ENCODE results near the gene BRF1. TPM values are rescaled to one million over a fixed set of nuclear protein-coding genes. Genes with fewer than 3 reads are reported as not detected.

Gene BRF1
- total RNA-seq, 4 donors from 2014 or later, result 44.5 to 99.6 (median 56.2) TPM

- H3K4me1 ChIP-seq, result peaks cover 9% of the 10 kb centered on the region in 2 donors
Measured at GRCh38 chr14:105322791-105323556, 22.2 kb upstream of the BRF1 start.

GRCh38 chr14:105317546-105317945 is 16.7 kb upstream of the BRF1 start:
- Histone ChIP-seq H3K9me3 (no peaks in the 10 kb centered on the region), H3K4me3 (replicated peaks in 1 of 3) (no peak overlapping the region), H3K36me3 (no peaks in the 10 kb centered on the region), H3K27me3 (no peaks in the 10 kb centered on the region), H3K4me1 (peaks cover 16 to 33% of the 10 kb centered on the region in 2 donors), H3K27ac (no peak overlapping the region)
- no peak for TF ChIP-seq CTCF (IDR thresholded peaks at IDR 0.05)
- no peak for TF ChIP-seq POLR2A (IDR thresholded peaks at IDR 0.05)
- no peak for DNase-seq
- intact Hi-C loops (cut with DNase I), result no loop called here
- 66 to 69% methylated on average over 11 of the region's 11 CpGs for WGBS, 2 donors

More at GRCh38 chr14:105322791-105323556, 22.2 kb upstream of the BRF1 start:
- no peak for DNase-seq
- WGBS, 2 donors, result 68 to 77% methylated on average over 25 to 27 of the region's 27 CpGs
- no peak for TF ChIP-seq POLR2A (IDR thresholded peaks at IDR 0.05)
- H3K4me3 ChIP-seq (replicated peaks in 1 of 3), result no peak overlapping the region
- intact Hi-C loops (cut with DNase I), result no loop called here
- no peaks in the 10 kb centered on the region for H3K36me3 ChIP-seq
- H3K27ac ChIP-seq, result no peak overlapping the region
- no peaks in the 10 kb centered on the region for H3K9me3 ChIP-seq
- no peaks in the 10 kb centered on the region for H3K27me3 ChIP-seq

GRCh38 chr14:105316968-105317510 is 16.2 kb upstream of the BRF1 start:
- no peaks in the 10 kb centered on the region for H3K36me3 ChIP-seq
- WGBS, 2 donors, result 74 to 79% methylated on average over 18 of the region's 18 CpGs
- intact Hi-C loops (cut with DNase I), result no loop called here
- H3K4me3 ChIP-seq (replicated peaks in 1 of 3), result no peak overlapping the region
- no peaks in the 10 kb centered on the region for H3K9me3 ChIP-seq
- DNase-seq, result no peak
- peaks cover 16 to 33% of the 10 kb centered on the region in 2 donors for H3K4me1 ChIP-seq
- H3K27me3 ChIP-seq, result no peaks in the 10 kb centered on the region
- no peak overlapping the region for H3K27ac ChIP-seq
- TF ChIP-seq CTCF (IDR thresholded peaks at IDR 0.05) (no peak), POLR2A (IDR thresholded peaks at IDR 0.05) (no peak)

GRCh38 chr14:105316577-105316941 is 15.8 kb upstream of the BRF1 start:
- Histone ChIP-seq H3K27me3 (no peaks in the 10 kb centered on the region), H3K4me1 (peaks cover 16 to 33% of the 10 kb centered on the region in 2 donors), H3K4me3 (replicated peaks in 1 of 3) (no peak overlapping the region), H3K27ac (no peak overlapping the region), H3K9me3 (no peaks in the 10 kb centered on the region), H3K36me3 (no peaks in the 10 kb centered on the region)
- DNase-seq, result no peak
- TF ChIP-seq POLR2A (IDR thresholded peaks at IDR 0.05) (no peak), CTCF (IDR thresholded peaks at IDR 0.05) (no peak)
- intact Hi-C loops (cut with DNase I), result no loop called here
- WGBS, 2 donors, result 85 to 96% methylated on average over 8 to 10 of the region's 10 CpGs

GRCh38 chr14:105315941-105316576 is 15.3 kb upstream of the BRF1 start:
- intact Hi-C loops (cut with DNase I), result no loop called here
- Histone ChIP-seq H3K4me1 (peaks cover 16 to 33% of the 10 kb centered on the region in 2 donors), H3K9me3 (no peaks in the 10 kb centered on the region), H3K27ac (peak overlapping the region in 1 of 3 donors; percentile 19), H3K36me3 (no peaks in the 10 kb centered on the region), H3K27me3 (no peaks in the 10 kb centered on the region), H3K4me3 (replicated peaks in 1 of 3) (peak overlapping the region in 2 of 3 donors; percentile 60 to 86)
- TF ChIP-seq CTCF (IDR thresholded peaks at IDR 0.05) (no peak), POLR2A (IDR thresholded peaks at IDR 0.05) (no peak)
- no peak for DNase-seq
- WGBS, 2 donors, result 64 to 66% methylated on average over 9 to 15 of the region's 15 CpGs

Measured in thyroid gland (tissue), 4 donors.